ENCODE data around the gene AKT2. TPM values are rescaled to one million over a fixed set of nuclear protein-coding genes. Genes with fewer than 3 reads are reported as not detected.

AKT2 gene
- polyA plus RNA-seq, 3 donors, result 11.4 to 122 (median 16.3) TPM

- H3K79me2 ChIP-seq (ENCODE audit: insufficient read depth, low read length), result peaks cover 6% of the 10 kb centered on the region
- intact Hi-C loops (cut with micrococcal nuclease), result no loop called here
- Mint-ChIP-seq H3K4me3 (no peak overlapping the region), H3K4me1 (no peaks in the 10 kb centered on the region), H3K36me3 (peaks cover 51 to 79% of the 10 kb centered on the region in 2 donors), H3K27me3 (ENCODE audit: low read depth in 3 of 3) (no peaks in the 10 kb centered on the region), H3K27ac (peak overlapping the region in 1 of 7 donors; percentile 52), H3K9me3 (peaks cover 0 to under 1% (median 0%) of the 10 kb centered on the region in 7 donors)
- H3K9me3 ChIP-seq (replicated peaks in 1 of 2; ENCODE audit: control insufficient read depth in 1 of 2, insufficient read depth in 1 of 2, low read length in 2 of 2), result no peaks in the 10 kb centered on the region
- no peak overlapping the region for H3K4me2 ChIP-seq (replicated peaks; ENCODE audit: extremely low read depth, low read length, poor library complexity, severe bottlenecking)
- no peaks in the 10 kb centered on the region for H3K27me3 ChIP-seq (ENCODE audit: control insufficient read depth in 2 of 2, insufficient read depth in 2 of 2, low read length in 2 of 2)
- H3K4me1 ChIP-seq (ENCODE audit: control insufficient read depth in 1 of 2, insufficient read depth in 2 of 2, low read length in 2 of 2), result no peaks in the 10 kb centered on the region
- no peak overlapping the region for H2AFZ ChIP-seq (ENCODE audit: insufficient read depth, low read depth, low read length, poor library complexity, severe bottlenecking)
- H3K4me3 ChIP-seq (replicated peaks in 1 of 3; ENCODE audit: low read depth in 2 of 3, low read length in 3 of 3), result no peak overlapping the region
- WGBS (ENCODE audit: insufficient coverage), result 98% methylated on average over 12 of the region's 12 CpGs
- no peak overlapping the region for H3K9ac ChIP-seq (ENCODE audit: insufficient read depth, low read length, poor library complexity, severe bottlenecking)
- TF ChIP-seq, protein P1, sequence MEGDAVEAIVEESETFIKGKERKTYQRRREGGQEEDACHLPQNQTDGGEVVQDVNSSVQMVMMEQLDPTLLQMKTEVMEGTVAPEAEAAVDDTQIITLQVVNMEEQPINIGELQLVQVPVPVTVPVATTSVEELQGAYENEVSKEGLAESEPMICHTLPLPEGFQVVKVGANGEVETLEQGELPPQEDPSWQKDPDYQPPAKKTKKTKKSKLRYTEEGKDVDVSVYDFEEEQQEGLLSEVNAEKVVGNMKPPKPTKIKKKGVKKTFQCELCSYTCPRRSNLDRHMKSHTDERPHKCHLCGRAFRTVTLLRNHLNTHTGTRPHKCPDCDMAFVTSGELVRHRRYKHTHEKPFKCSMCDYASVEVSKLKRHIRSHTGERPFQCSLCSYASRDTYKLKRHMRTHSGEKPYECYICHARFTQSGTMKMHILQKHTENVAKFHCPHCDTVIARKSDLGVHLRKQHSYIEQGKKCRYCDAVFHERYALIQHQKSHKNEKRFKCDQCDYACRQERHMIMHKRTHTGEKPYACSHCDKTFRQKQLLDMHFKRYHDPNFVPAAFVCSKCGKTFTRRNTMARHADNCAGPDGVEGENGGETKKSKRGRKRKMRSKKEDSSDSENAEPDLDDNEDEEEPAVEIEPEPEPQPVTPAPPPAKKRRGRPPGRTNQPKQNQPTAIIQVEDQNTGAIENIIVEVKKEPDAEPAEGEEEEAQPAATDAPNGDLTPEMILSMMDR (IDR thresholded peaks at IDR 0.05), result no peak
- peaks cover 51 to 79% of the 10 kb centered on the region in 2 donors for H3K36me3 ChIP-seq (replicated peaks in 1 of 2; ENCODE audit: control insufficient read depth in 1 of 2, insufficient read depth in 2 of 2, low read length in 2 of 2)
- no peak for DNase-seq
- H3K27ac ChIP-seq (ENCODE audit: low read depth in 1 of 2, low read length in 2 of 2), result no peak overlapping the region
- H4K20me1 ChIP-seq (ENCODE audit: insufficient read depth, low read length), result peaks cover 40% of the 10 kb centered on the region
Measured at GRCh38 chr19:40242480-40242879, 42.7 kb downstream of the AKT2 start.

- no peak overlapping the region for H2AFZ ChIP-seq (ENCODE audit: insufficient read depth, low read depth, low read length, poor library complexity, severe bottlenecking)
- no peaks in the 10 kb centered on the region for H3K27me3 ChIP-seq (ENCODE audit: control insufficient read depth in 2 of 2, insufficient read depth in 2 of 2, low read length in 2 of 2)
- WGBS (ENCODE audit: insufficient coverage), result 91% methylated on average over 20 of the region's 21 CpGs
- Mint-ChIP-seq H3K4me3 (no peak overlapping the region), H3K36me3 (peaks cover 54 to 83% of the 10 kb centered on the region in 2 donors), H3K4me1 (no peaks in the 10 kb centered on the region), H3K9me3 (no peaks in the 10 kb centered on the region), H3K27ac (peak overlapping the region in 2 of 7 donors; percentile 47 to 48), H3K27me3 (ENCODE audit: low read depth in 3 of 3) (no peaks in the 10 kb centered on the region)
- intact Hi-C loops (cut with micrococcal nuclease), result no loop called here
- no peak overlapping the region for H3K9ac ChIP-seq (ENCODE audit: insufficient read depth, low read length, poor library complexity, severe bottlenecking)
- DNase-seq, result no peak
- TF ChIP-seq, protein P1 (IDR thresholded peaks at IDR 0.05), result no peak
- H3K79me2 ChIP-seq (ENCODE audit: insufficient read depth, low read length), result peaks cover 6% of the 10 kb centered on the region
- H3K27ac ChIP-seq (ENCODE audit: low read depth in 1 of 2, low read length in 2 of 2), result no peak overlapping the region
- H4K20me1 ChIP-seq (ENCODE audit: insufficient read depth, low read length), result peaks cover 35% of the 10 kb centered on the region
- H3K4me1 ChIP-seq (ENCODE audit: control insufficient read depth in 1 of 2, insufficient read depth in 2 of 2, low read length in 2 of 2), result no peaks in the 10 kb centered on the region
- H3K4me3 ChIP-seq (replicated peaks in 1 of 3; ENCODE audit: low read depth in 2 of 3, low read length in 3 of 3), result no peak overlapping the region
- H3K4me2 ChIP-seq (replicated peaks; ENCODE audit: extremely low read depth, low read length, poor library complexity, severe bottlenecking), result no peak overlapping the region
- H3K36me3 ChIP-seq (replicated peaks in 1 of 2; ENCODE audit: control insufficient read depth in 1 of 2, insufficient read depth in 2 of 2, low read length in 2 of 2), result peaks cover 54 to 78% of the 10 kb centered on the region in 2 donors
- no peaks in the 10 kb centered on the region for H3K9me3 ChIP-seq (replicated peaks in 1 of 2; ENCODE audit: control insufficient read depth in 1 of 2, insufficient read depth in 1 of 2, low read length in 2 of 2)
Measured at GRCh38 chr19:40241809-40242384, 43.2 kb downstream of the AKT2 start.
